SK-N-SH treated with all-trans-retinoic acid at 6 μM for 48 hours (cell line): ENCODE measurements around the gene PLD3.

Source experiments
- ESRRG ChIP-seq: fragments of 250-450 bp; sonication (Bioruptor Pico); IDR thresholded peaks from 2 replicates; pipeline ENCODE4 v1.6.1; 2021; ENCODE audit warnings: mild to moderate bottlenecking
- ZC3H10 ChIP-seq: fragments of 250-450 bp; sonication (Bioruptor Pico); IDR thresholded peaks from 2 replicates; pipeline ENCODE4 v1.5.1; 2021; ENCODE audit warnings: mild to moderate bottlenecking, moderate library complexity

DNA sequence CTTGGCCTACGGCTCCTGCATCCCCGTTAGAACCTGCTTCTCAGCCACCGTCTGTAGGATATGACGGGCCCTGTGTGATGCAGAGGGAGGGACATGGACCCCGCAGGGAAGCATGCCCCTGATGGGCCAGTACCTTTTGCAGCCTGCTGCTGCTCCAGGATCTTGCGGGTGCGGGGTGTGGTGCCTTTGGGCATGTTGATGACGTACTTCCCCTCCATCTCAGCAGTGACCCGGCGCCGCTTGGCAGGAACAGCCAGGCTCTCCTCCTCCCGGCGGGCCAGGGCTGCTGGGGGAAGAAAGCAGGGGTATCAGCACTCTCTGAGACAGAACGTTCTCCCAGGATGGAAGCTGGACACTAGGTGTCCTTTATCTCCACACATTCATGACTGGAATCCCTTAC is 22.3 kb upstream of the PLD3 start:
- TF ChIP-seq ZC3H10, result no peak
- no peak for TF ChIP-seq ESRRG
